Immature natural killer cell (primary cell): ENCODE measurements around the gene GLCCI1. TPM values are rescaled to one million over a fixed set of nuclear protein-coding genes. Genes with fewer than 3 reads are reported as not detected.
A peak's percentile ranks its signal among the peaks of the same experiment; 100 is the strongest.
"Not testable (repeated sequence)": the region's sequence is repeated elsewhere in the genome, so short reads cannot be mapped to it uniquely, and the experiment has no call there.

Source experiments
- DNase-seq, 3 donors: peaks; one replicate each; pipeline ENCODE4 v3.0.0; 2022; ENCODE audit warnings: mixed read lengths in 1 of 3
- H3K27ac Mint-ChIP-seq, 6 donors: one replicate each; pipeline ENCODE4 v1.8.0; 2020; ENCODE audit warnings: mixed read lengths in 6 of 6, mild to moderate bottlenecking in 5 of 6, inconsistent platforms in 4 of 6, moderate library complexity in 3 of 6
- H3K27me3 Mint-ChIP-seq, 3 donors: one replicate each; pipeline ENCODE4 v1.8.0; 2020 to 2021; ENCODE audit warnings: low read depth in 3 of 3, mild to moderate bottlenecking in 3 of 3, mixed read lengths in 3 of 3, moderate library complexity in 3 of 3, inconsistent platforms in 1 of 3
- H3K36me3 Mint-ChIP-seq, 3 donors: one replicate each; pipeline ENCODE4 v1.8.0; 2020; ENCODE audit warnings: mixed read lengths in 3 of 3, inconsistent platforms in 2 of 3, mild to moderate bottlenecking in 2 of 3
- H3K4me1 Mint-ChIP-seq, 2 donors: one replicate each; pipeline ENCODE4 v1.8.0; 2020; ENCODE audit warnings: inconsistent platforms in 2 of 2, mild to moderate bottlenecking in 2 of 2, mixed read lengths in 2 of 2, moderate library complexity in 1 of 2
- H3K4me3 Mint-ChIP-seq, 5 donors: one replicate each; pipeline ENCODE4 v1.8.0; 2020; ENCODE audit warnings: mild to moderate bottlenecking in 5 of 5, mixed read lengths in 5 of 5, inconsistent platforms in 3 of 5, moderate library complexity in 3 of 5
- H3K9me3 Mint-ChIP-seq, 6 donors: one replicate each; pipeline ENCODE4 v1.8.0; 2020; ENCODE audit warnings: mild to moderate bottlenecking in 6 of 6, mixed read lengths in 6 of 6, inconsistent platforms in 4 of 6, moderate library complexity in 3 of 6
- polyA plus RNA-seq, 3 donors: library from polyadenylated mRNA; unstranded; fragments of 300-500 nt; fragmentation: Illumina TruSeq; gene quantifications; one replicate each; pipeline ENCODE4 v1.2.3, GENCODE V29; 2021

Gene GLCCI1
- polyA plus RNA-seq, 3 donors from 2014 or later = 13.8 to 33.2 (median 18.0) TPM

GRCh38 chr7:8051373-8051772, 82.8 kb downstream of the GLCCI1 start:
- no peak for DNase-seq
- peak overlapping the region in 1 of 6 donors; percentile 61 for H3K27ac Mint-ChIP-seq
- H3K27me3 Mint-ChIP-seq = no peaks in the 10 kb centered on the region
- H3K4me1 Mint-ChIP-seq = peaks cover 37 to 66% of the 10 kb centered on the region in 2 donors
- H3K9me3 Mint-ChIP-seq = no peaks in the 10 kb centered on the region
- H3K36me3 Mint-ChIP-seq = peaks cover 7 to 20% (median 8%) of the 10 kb centered on the region in 3 donors
- H3K4me3 Mint-ChIP-seq = no peak overlapping the region

- Mint-ChIP-seq H3K4me3 (no peak overlapping the region), H3K27me3 (no peaks in the 10 kb centered on the region), H3K4me1 (peaks cover 33 to 60% of the 10 kb centered on the region in 2 donors), H3K27ac (peak overlapping the region in 3 of 6 donors; percentile 7 to 44 (median 36)), H3K36me3 (peaks cover 9 to 25% (median 11%) of the 10 kb centered on the region in 3 donors), H3K9me3 (no peaks in the 10 kb centered on the region)
- no peak for DNase-seq
Observed at GRCh38 chr7:8051998-8052397, 83.4 kb downstream of the GLCCI1 start.

GRCh38 chr7:8052824-8053223, 84.2 kb downstream of the GLCCI1 start:
- Mint-ChIP-seq H3K9me3 (no peaks in the 10 kb centered on the region), H3K27me3 (no peaks in the 10 kb centered on the region), H3K27ac (peak overlapping the region in 2 of 6 donors; percentile 36 to 52), H3K4me3 (peak overlapping the region in 1 of 5 donors; percentile 38), H3K4me1 (peaks cover 31 to 58% of the 10 kb centered on the region in 2 donors), H3K36me3 (peaks cover 11 to 33% (median 13%) of the 10 kb centered on the region in 3 donors)
- DNase-seq = no peak

- no peak for DNase-seq
- H3K4me1 Mint-ChIP-seq = peaks cover 17 to 31% of the 10 kb centered on the region in 2 donors
- no peaks in the 10 kb centered on the region for H3K27me3 Mint-ChIP-seq
- no peaks in the 10 kb centered on the region for H3K9me3 Mint-ChIP-seq
- H3K4me3 Mint-ChIP-seq = no peak overlapping the region
- H3K27ac Mint-ChIP-seq = peak overlapping the region in 3 of 6 donors; percentile 1 to 54 (median 8)
- H3K36me3 Mint-ChIP-seq = peaks cover 10 to 41% (median 16%) of the 10 kb centered on the region in 3 donors
Observed at GRCh38 chr7:8056439-8056838, 87.8 kb downstream of the GLCCI1 start.

- Mint-ChIP-seq H3K27me3 (no peaks in the 10 kb centered on the region), H3K36me3 (peaks cover 13 to 43% (median 18%) of the 10 kb centered on the region in 3 donors), H3K4me1 (peaks cover 7 to 20% of the 10 kb centered on the region in 2 donors), H3K9me3 (no peaks in the 10 kb centered on the region), H3K27ac (peak overlapping the region in 1 of 6 donors; percentile 16), H3K4me3 (no peak overlapping the region)
- no peak for DNase-seq
Observed at GRCh38 chr7:8057566-8057965, 89.0 kb downstream of the GLCCI1 start.

- peaks cover 18 to 48% (median 21%) of the 10 kb centered on the region in 3 donors for H3K36me3 Mint-ChIP-seq
- no peak overlapping the region for H3K4me3 Mint-ChIP-seq
- H3K27ac Mint-ChIP-seq = no peak overlapping the region
- no peak for DNase-seq
- no peaks in the 10 kb centered on the region for H3K27me3 Mint-ChIP-seq
- H3K4me1 Mint-ChIP-seq = peaks cover 11 to 20% of the 10 kb centered on the region in 2 donors
- no peaks in the 10 kb centered on the region for H3K9me3 Mint-ChIP-seq
Observed at GRCh38 chr7:8058322-8058721, 89.7 kb downstream of the GLCCI1 start.

GRCh38 chr7:8058852-8059251, 90.3 kb downstream of the GLCCI1 start:
- Mint-ChIP-seq H3K27ac (peak overlapping the region in 2 of 6 donors; percentile 21 to 60), H3K9me3 (no peaks in the 10 kb centered on the region), H3K27me3 (peaks cover 0 to under 1% (median 0%) of the 10 kb centered on the region in 3 donors), H3K4me3 (no peak overlapping the region), H3K36me3 (peaks cover 23 to 53% (median 23%) of the 10 kb centered on the region in 3 donors), H3K4me1 (peaks cover 16 to 25% of the 10 kb centered on the region in 2 donors)
- no peak for DNase-seq

GRCh38 chr7:8060241-8060640, 91.6 kb downstream of the GLCCI1 start:
- Mint-ChIP-seq H3K4me1 (peaks cover 26 to 33% of the 10 kb centered on the region in 2 donors), H3K36me3 (peaks cover 31 to 60% (median 33%) of the 10 kb centered on the region in 3 donors), H3K27ac (peak overlapping the region in 2 of 6 donors; percentile 7 to 69)

GRCh38 chr7:8063300-8063699, 94.7 kb downstream of the GLCCI1 start:
- not testable (repeated sequence) for DNase-seq
- H3K36me3 Mint-ChIP-seq = peaks cover 29 to 43% (median 33%) of the 10 kb centered on the region in 3 donors

More at GRCh38 chr7:8060241-8060640, 91.6 kb downstream of the GLCCI1 start:
- Mint-ChIP-seq H3K9me3 (no peaks in the 10 kb centered on the region), H3K27me3 (peaks cover 0 to 5% (median 0%) of the 10 kb centered on the region in 3 donors), H3K4me3 (no peak overlapping the region)
- no peak for DNase-seq

GRCh38 chr7:8063706-8064297, 95.2 kb downstream of the GLCCI1 start:
- no peak for DNase-seq
- Mint-ChIP-seq H3K27me3 (peaks cover 0 to 5% (median 0%) of the 10 kb centered on the region in 3 donors), H3K27ac (peak overlapping the region in 5 of 6 donors; percentile 34 to 76 (median 69)), H3K4me1 (peaks cover 60 to 61% of the 10 kb centered on the region in 2 donors), H3K36me3 (peaks cover 32 to 43% (median 33%) of the 10 kb centered on the region in 3 donors), H3K9me3 (no peaks in the 10 kb centered on the region), H3K4me3 (peak overlapping the region in 1 of 5 donors; percentile 1)

More at GRCh38 chr7:8063300-8063699, 94.7 kb downstream of the GLCCI1 start:
- not testable (repeated sequence) for H3K9me3 Mint-ChIP-seq, H3K4me3 Mint-ChIP-seq, H3K27me3 Mint-ChIP-seq
- peak overlapping the region in 5 of 6 donors; percentile 2 to 69 (median 34) for H3K27ac Mint-ChIP-seq
- H3K4me1 Mint-ChIP-seq = peaks cover 55 to 56% of the 10 kb centered on the region in 2 donors

GRCh38 chr7:8064828-8065227, 96.2 kb downstream of the GLCCI1 start:
- Mint-ChIP-seq H3K9me3 (no peaks in the 10 kb centered on the region), H3K4me3 (no peak overlapping the region), H3K36me3 (peaks cover 32 to 42% (median 33%) of the 10 kb centered on the region in 3 donors), H3K27me3 (peaks cover 0 to 5% (median 0%) of the 10 kb centered on the region in 3 donors), H3K4me1 (peaks cover 66 to 72% of the 10 kb centered on the region in 2 donors), H3K27ac (peak overlapping the region in 3 of 6 donors; percentile 5 to 43 (median 37))
- DNase-seq = no peak

GRCh38 chr7:8065356-8065813, 96.8 kb downstream of the GLCCI1 start:
- H3K4me1 Mint-ChIP-seq = peaks cover 66 to 75% of the 10 kb centered on the region in 2 donors
- peaks cover 0 to 5% (median 0%) of the 10 kb centered on the region in 3 donors for H3K27me3 Mint-ChIP-seq
- no peaks in the 10 kb centered on the region for H3K9me3 Mint-ChIP-seq
- peak overlapping the region in 1 of 6 donors; percentile 5 for H3K27ac Mint-ChIP-seq
- DNase-seq = no peak
- no peak overlapping the region for H3K4me3 Mint-ChIP-seq
- peaks cover 32 to 37% (median 33%) of the 10 kb centered on the region in 3 donors for H3K36me3 Mint-ChIP-seq

GRCh38 chr7:8068892-8069686, 100.5 kb downstream of the GLCCI1 start:
- Mint-ChIP-seq H3K27ac (peak overlapping the region in 5 of 6 donors; percentile 19 to 73 (median 45)), H3K36me3 (peaks cover 32 to 45% (median 37%) of the 10 kb centered on the region in 3 donors), H3K4me1 (peaks cover 71 to 94% of the 10 kb centered on the region in 2 donors), H3K4me3 (peak overlapping the region in 3 of 5 donors; percentile 1 to 37 (median 22)), H3K9me3 (no peaks in the 10 kb centered on the region), H3K27me3 (peaks cover 0 to 2% (median 0%) of the 10 kb centered on the region in 3 donors)
- no peak for DNase-seq
